Hematopoietic multipotent progenitor cell (in vitro differentiated cells): ENCODE measurements around the gene GPHB5. TPM values are rescaled to one million over a fixed set of nuclear protein-coding genes. Genes with fewer than 3 reads are reported as not detected.

Experiments
- DNase-seq, 3 donors: peaks; one replicate each; pipeline ENCODE4 v3.0.0-alpha.2; 2011 to 2015; ENCODE audit warnings: low read depth in 2 of 3, low spot score in 2 of 3
- total RNA-seq: library from RNA; depleted of rRNA; stranded (reverse); fragments of >200 nt; gene quantifications from one replicate; pipeline ENCODE4 v1.2.3, GENCODE V29; 2012

The GPHB5 gene
- total RNA-seq, 1 donor: not detected

DNA sequence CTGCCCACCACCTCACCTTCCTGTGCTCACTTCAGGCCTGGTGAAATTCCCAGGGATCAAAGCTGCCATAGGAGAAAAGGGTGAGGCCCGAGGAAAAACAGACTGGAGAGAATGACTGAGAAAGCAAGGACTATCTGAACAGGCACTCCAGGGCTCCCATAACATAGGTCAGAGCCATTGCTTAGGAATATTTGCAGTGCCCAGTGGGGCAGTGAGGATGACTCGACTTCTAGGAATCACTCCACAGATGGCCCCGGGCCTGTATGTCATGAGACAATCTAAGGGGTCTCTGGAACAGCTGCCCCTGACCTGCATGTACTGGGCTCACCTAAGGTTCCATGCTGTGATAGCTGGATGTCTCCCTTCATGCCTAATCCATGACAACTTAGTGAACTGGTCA, 51.6 kb downstream of the GPHB5 start:
- no peak for DNase-seq

DNA sequence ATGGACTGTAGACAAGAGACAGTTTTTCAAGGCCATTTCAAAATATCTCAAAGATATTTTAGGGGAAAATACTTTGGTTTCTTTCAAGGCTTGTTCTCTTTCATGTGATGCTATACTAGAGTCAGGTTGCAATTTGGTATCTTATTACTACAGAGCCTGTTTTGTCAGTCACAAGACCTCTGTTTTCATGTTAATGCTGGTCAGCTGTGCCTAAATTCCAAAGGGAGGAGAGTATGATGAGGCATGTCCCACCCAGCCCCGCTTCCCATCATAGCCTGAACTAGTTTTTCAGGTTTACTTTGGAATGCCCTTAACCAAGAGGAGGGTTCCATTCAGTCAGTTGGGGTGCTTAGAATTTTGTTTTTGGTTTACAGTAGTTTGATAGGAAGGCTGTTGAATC, 52.6 kb downstream of the GPHB5 start:
- no peak for DNase-seq

Other genes with a start within 250 kb of the GPHB5 start
- not detected for gene RHOJ, start 114.5 kb downstream of the GPHB5 start, total RNA-seq
- 6.7 TPM for gene PPP2R5E, start 224.4 kb upstream of the GPHB5 start, total RNA-seq